Measurements from ENCODE around the gene CD82. TPM values are rescaled to one million over a fixed set of nuclear protein-coding genes. Genes with fewer than 3 reads are reported as not detected.
A peak's percentile ranks its signal among the peaks of the same experiment; 100 is the strongest.
"Not testable (repeated sequence)": the region's sequence is repeated elsewhere in the genome, so short reads cannot be mapped to it uniquely, and the experiment has no call there.

The CD82 gene
- total RNA-seq, 6 experiments from 2014 or later = 18.9 to 69.4 (median 48.6) TPM

GRCh38 chr11:44659641-44660040 is 94.2 kb downstream of the CD82 start:
- Histone ChIP-seq H3K27ac (no peak overlapping the region), H3K4me3 (no peak overlapping the region), H3K4me1 (no peaks in the 10 kb centered on the region), H3K36me3 (no peaks in the 10 kb centered on the region), H3K27me3 (no peaks in the 10 kb centered on the region), H3K9me3 (no peaks in the 10 kb centered on the region)
- no CpG with 5 or more reads among the region's 4 CpGs for WGBS (ENCODE audit: insufficient coverage, low coverage, low lambda C conversion rate, missing lambda C conversion rate)
- ATAC-seq (no peak), DNase-seq (no peak)
- intact Hi-C loops (cut with DNase I) = no loop called here
- TF ChIP-seq CTCF (IDR thresholded peaks at IDR 0.05) (no peak), POLR2A (IDR thresholded peaks at IDR 0.05) (no peak)

- H3K4me1 ChIP-seq; DNase-seq; H3K36me3 ChIP-seq; H3K27me3 ChIP-seq; H3K4me3 ChIP-seq; intact Hi-C loops (cut with DNase I); H3K27ac ChIP-seq; H3K9me3 ChIP-seq; ATAC-seq: not testable (repeated sequence)
- 100% methylated on average over 1 of the region's 3 CpGs for WGBS (ENCODE audit: insufficient coverage, low coverage, low lambda C conversion rate, missing lambda C conversion rate)
These were observed 95.1 kb downstream of the CD82 start for GRCh38 chr11:44660535-44660934.

GRCh38 chr11:44661311-44661717 is 95.9 kb downstream of the CD82 start:
- Histone ChIP-seq H3K36me3 (no peaks in the 10 kb centered on the region), H3K27me3 (no peaks in the 10 kb centered on the region), H3K9me3 (no peaks in the 10 kb centered on the region), H3K27ac (no peak overlapping the region), H3K4me3 (no peak overlapping the region), H3K4me1 (no peaks in the 10 kb centered on the region)
- DNase-seq = no peak
- 33% methylated on average over 1 of the region's 7 CpGs for WGBS (ENCODE audit: insufficient coverage, low coverage, low lambda C conversion rate, missing lambda C conversion rate)
- intact Hi-C loops (cut with DNase I) = no loop called here
- no peak for TF ChIP-seq POLR2A (IDR thresholded peaks at IDR 0.05)
- ATAC-seq = peak in 1 of 4 donors; percentile 19

Small RNA genes lying within 50 kb of the gene (small RNA-seq; reads per million reads assigned to genes)
- gene AC104010.1 = 0 reads per million in 2 experiments

Other genes with a start within 250 kb of the CD82 start
- gene TSPAN18, start 161.3 kb downstream of the CD82 start, total RNA-seq = 10 to 100 TPM in 1 of 6 experiments, 1 to 10 TPM in 5; 3.4 to 10.6 (median 5.3) TPM

Measured in right lobe of liver (tissue), 6 donors.